SU-DHL-6 (cell line): ENCODE data around the gene PADI4.

Experiments used
- CTCF ChIP-seq: fragments of 200-600 bp; sonication (generic); IDR thresholded peaks from one replicate; pipeline ENCODE4 v1.5.1; 2017; ENCODE audit warnings: antibody characterized with exemption, mild to moderate bottlenecking, low read length, moderate library complexity; ENCODE audit not compliant: insufficient read depth, poor library complexity, severe bottlenecking
- EZH2phosphoT487 ChIP-seq: fragments of 200-600 bp; sonication (generic), shearing (Covaris generic); conservative IDR thresholded peaks from 2 replicates; pipeline ENCODE4 v1.6.1; 2018; ENCODE audit warnings: mild to moderate bottlenecking, antibody characterized with exemption, low read length, moderate library complexity, mixed read lengths

GRCh38 chr1:17297991-17298390 lies 10.0 kb upstream of the PADI4 start:
- TF ChIP-seq CTCF (no peak), EZH2phosphoT487 (no peak)
